CD4-positive, alpha-beta T cell treated with Interleukin-6 for 4 hours (primary cell): ENCODE measurements around the gene NCKAP5.

Source experiments
- DNase-seq: peaks from one replicate; pipeline ENCODE4 v3.0.0-alpha.2; 2020; ENCODE audit warnings: mixed read lengths

Gene NCKAP5

GRCh38 chr2:132971310-132972061 is 596.8 kb downstream of the NCKAP5 start:
- DNase-seq: no peak

- no peak for DNase-seq
These were observed 598.8 kb downstream of the NCKAP5 start for GRCh38 chr2:132969371-132969985.

GRCh38 chr2:132965460-132965859 is 602.8 kb downstream of the NCKAP5 start:
- DNase-seq: no peak

- DNase-seq: no peak
These were observed 605.1 kb downstream of the NCKAP5 start for GRCh38 chr2:132963161-132963560.

- no peak for DNase-seq
These were observed 609.4 kb downstream of the NCKAP5 start for GRCh38 chr2:132958887-132959286.

- DNase-seq: no peak
These were observed 612.2 kb downstream of the NCKAP5 start for GRCh38 chr2:132955871-132956615.

- DNase-seq: no peak
These were observed 614.5 kb downstream of the NCKAP5 start for GRCh38 chr2:132953771-132954170.

GRCh38 chr2:132951008-132951714 is 617.1 kb downstream of the NCKAP5 start:
- DNase-seq: no peak

GRCh38 chr2:132949108-132949507 is 619.2 kb downstream of the NCKAP5 start:
- no peak for DNase-seq

GRCh38 chr2:132948211-132948610 is 620.1 kb downstream of the NCKAP5 start:
- no peak for DNase-seq

- DNase-seq: no peak
These were observed 624.4 kb downstream of the NCKAP5 start for GRCh38 chr2:132943829-132944228.

- no peak for DNase-seq
These were observed 626.8 kb downstream of the NCKAP5 start for GRCh38 chr2:132941296-132942020.

GRCh38 chr2:132937629-132938028 is 630.6 kb downstream of the NCKAP5 start:
- no peak for DNase-seq

- DNase-seq: no peak
These were observed 631.5 kb downstream of the NCKAP5 start for GRCh38 chr2:132936791-132937190.

GRCh38 chr2:132936261-132936660 is 632.0 kb downstream of the NCKAP5 start:
- no peak for DNase-seq

- DNase-seq: no peak
These were observed 638.5 kb downstream of the NCKAP5 start for GRCh38 chr2:132929786-132930185.

GRCh38 chr2:132923787-132924186 is 644.5 kb downstream of the NCKAP5 start:
- DNase-seq: no peak

GRCh38 chr2:132915812-132916549 is 652.3 kb downstream of the NCKAP5 start:
- no peak for DNase-seq

GRCh38 chr2:132911726-132912724 is 656.2 kb downstream of the NCKAP5 start:
- no peak for DNase-seq

- DNase-seq: no peak
These were observed 657.8 kb downstream of the NCKAP5 start for GRCh38 chr2:132910432-132910831.
